GM19035 (cell line): Measurements from ENCODE around the gene DLX1.

Experiments used
- ATAC-seq: cut with Tn5 transposase; IDR thresholded peaks from one replicate; pipeline ENCODE4 v1.9.1; 2021; ENCODE audit not compliant: unreplicated experiment

DLX1 gene

GRCh38 chr2:172086241-172087206 lies 1.2 kb downstream of the DLX1 start:
- ATAC-seq = no peak

- ATAC-seq = no peak
Measured at GRCh38 chr2:172087207-172087779, 2.0 kb downstream of the DLX1 start.

- no peak for ATAC-seq
Measured at GRCh38 chr2:172087780-172088244, 2.5 kb downstream of the DLX1 start.

GRCh38 chr2:172088245-172089004 lies 3.1 kb downstream of the DLX1 start:
- ATAC-seq = no peak

GRCh38 chr2:172089005-172089504 lies 3.7 kb downstream of the DLX1 start:
- no peak for ATAC-seq

- no peak for ATAC-seq
Measured at GRCh38 chr2:172089633-172090032, 4.3 kb downstream of the DLX1 start.

- ATAC-seq = no peak
Measured at GRCh38 chr2:172090044-172090961, 5.0 kb downstream of the DLX1 start.

- ATAC-seq = no peak
Measured at GRCh38 chr2:172091000-172091641, 5.8 kb downstream of the DLX1 start.

- no peak for ATAC-seq
Measured at GRCh38 chr2:172091761-172092566, 6.7 kb downstream of the DLX1 start.

GRCh38 chr2:172092716-172093415 lies 7.6 kb downstream of the DLX1 start:
- ATAC-seq = no peak

- ATAC-seq = no peak
Measured at GRCh38 chr2:172093416-172094293, 8.3 kb downstream of the DLX1 start.

- no peak for ATAC-seq
Measured at GRCh38 chr2:172094294-172095145, 9.2 kb downstream of the DLX1 start.

- ATAC-seq = no peak
Measured at GRCh38 chr2:172095146-172095904, 10.0 kb downstream of the DLX1 start.

GRCh38 chr2:172095905-172096625 lies 10.8 kb downstream of the DLX1 start:
- ATAC-seq = no peak
